NCI-H2196 (cell line): ENCODE measurements around the gene PIGO.

Experiments used
- DNase-seq: peaks from one replicate; lab custom pipeline; 2025; ENCODE audit not compliant: unreplicated experiment; lab: John Stamatoyannopoulos, UW

PIGO gene

GRCh38 chr9:35096035-35096849, at the start of gene PIGO:
PIGO (minus strand) TSS chr9:35096591; CDS start chr9:35095565, 1,026 bp downstream.
- peak; percentile 88 for DNase-seq

- no peak for DNase-seq
Measured at GRCh38 chr9:35142037-35142436, 45.6 kb upstream of the PIGO start.

- DNase-seq: no peak
Measured at GRCh38 chr9:35140093-35140492, 43.7 kb upstream of the PIGO start.

GRCh38 chr9:35136866-35137265, 40.5 kb upstream of the PIGO start:
- no peak for DNase-seq

GRCh38 chr9:35135988-35136387, 39.6 kb upstream of the PIGO start:
- no peak for DNase-seq

- no peak for DNase-seq
Measured at GRCh38 chr9:35134920-35135319, 38.5 kb upstream of the PIGO start.

GRCh38 chr9:35116898-35117551, 20.6 kb upstream of the PIGO start:
- peak; percentile 85 for DNase-seq

GRCh38 chr9:35116539-35116897, 20.1 kb upstream of the PIGO start:
- no peak for DNase-seq

GRCh38 chr9:35115680-35116538, 19.5 kb upstream of the PIGO start, which contains the start of gene ATOSB:
ATOSB (minus strand) TSS chr9:35115862; CDS start chr9:35108274, 7,588 bp downstream.
- peak; percentile 95 for DNase-seq

- peak; percentile 28 for DNase-seq
Measured at GRCh38 chr9:35114840-35115628, 18.6 kb upstream of the PIGO start.

- DNase-seq: peak; percentile 90
Measured at GRCh38 chr9:35114113-35114839, 17.9 kb upstream of the PIGO start.

- DNase-seq: no peak
Measured at GRCh38 chr9:35112257-35113020, 16.0 kb upstream of the PIGO start.

GRCh38 chr9:35111001-35111933, 14.9 kb upstream of the PIGO start:
- DNase-seq: peak; percentile 97

- DNase-seq: no peak
Measured at GRCh38 chr9:35110327-35110761, 14.0 kb upstream of the PIGO start.

GRCh38 chr9:35108946-35109575, 12.7 kb upstream of the PIGO start:
- DNase-seq: no peak

GRCh38 chr9:35108461-35108860, 12.1 kb upstream of the PIGO start:
- no peak for DNase-seq
